ENCODE data around the gene MAN1C1. TPM values are rescaled to one million over a fixed set of nuclear protein-coding genes. Genes with fewer than 3 reads are reported as not detected.

MAN1C1 gene
- total RNA-seq, 2 donors from 2014 or later: 2.2 to 4.3 TPM

DNA sequence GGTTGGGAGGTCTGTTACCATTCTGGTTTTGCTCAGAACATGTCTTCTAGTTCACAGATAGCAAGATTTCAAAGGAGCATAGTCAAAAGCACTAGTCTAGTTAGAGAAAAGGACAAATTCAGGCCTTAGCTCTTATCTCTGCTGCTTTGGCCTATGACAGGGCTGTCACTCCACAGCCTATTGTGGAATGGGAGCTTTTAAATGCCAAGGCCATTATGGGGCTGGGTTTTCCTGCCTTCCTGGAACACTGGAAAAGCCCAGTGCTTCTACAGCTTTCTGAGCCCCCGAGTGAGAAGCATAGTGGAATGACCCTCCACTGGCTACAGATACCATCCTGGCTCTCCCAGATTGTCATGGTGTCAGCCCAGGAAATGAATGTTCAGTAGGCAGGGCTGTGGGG lies 212.5 kb downstream of the MAN1C1 start:
- Histone ChIP-seq H3K9ac (ENCODE audit: extremely low read depth, low read length, poor library complexity, severe bottlenecking) (no peak overlapping the region), H3K27me3 (ENCODE audit: control insufficient read depth, insufficient read depth, low read length, poor library complexity, severe bottlenecking) (peaks cover 20% of the 10 kb centered on the region), H3K4me3 (ENCODE audit: low read length) (no peak overlapping the region), H3K36me3 (ENCODE audit: control insufficient read depth, insufficient read depth, low read length) (peaks cover 57% of the 10 kb centered on the region), H3K27ac (ENCODE audit: low read depth, low read length) (no peak overlapping the region), H3K4me1 (ENCODE audit: control insufficient read depth, insufficient read depth, low read length) (peaks cover 23% of the 10 kb centered on the region), H3K9me3 (ENCODE audit: control insufficient read depth, low read length) (no peaks in the 10 kb centered on the region)
- 93 to 100% methylated on average over 1 of the region's 1 CpG for WGBS, 2 experiments (ENCODE audit: insufficient coverage in 1 of 2, insufficient read length in 1 of 2)
- Mint-ChIP-seq H3K9me3 (no peaks in the 10 kb centered on the region), H3K4me1 (peaks cover 24% of the 10 kb centered on the region), H3K27ac (no peak overlapping the region), H3K4me3 (no peak overlapping the region), H3K27me3 (ENCODE audit: insufficient read depth) (peaks cover 15% of the 10 kb centered on the region), H3K36me3 (ENCODE audit: low read depth) (peaks cover 65% of the 10 kb centered on the region)
- DNase-seq: no peak
- TF ChIP-seq, protein P1, sequence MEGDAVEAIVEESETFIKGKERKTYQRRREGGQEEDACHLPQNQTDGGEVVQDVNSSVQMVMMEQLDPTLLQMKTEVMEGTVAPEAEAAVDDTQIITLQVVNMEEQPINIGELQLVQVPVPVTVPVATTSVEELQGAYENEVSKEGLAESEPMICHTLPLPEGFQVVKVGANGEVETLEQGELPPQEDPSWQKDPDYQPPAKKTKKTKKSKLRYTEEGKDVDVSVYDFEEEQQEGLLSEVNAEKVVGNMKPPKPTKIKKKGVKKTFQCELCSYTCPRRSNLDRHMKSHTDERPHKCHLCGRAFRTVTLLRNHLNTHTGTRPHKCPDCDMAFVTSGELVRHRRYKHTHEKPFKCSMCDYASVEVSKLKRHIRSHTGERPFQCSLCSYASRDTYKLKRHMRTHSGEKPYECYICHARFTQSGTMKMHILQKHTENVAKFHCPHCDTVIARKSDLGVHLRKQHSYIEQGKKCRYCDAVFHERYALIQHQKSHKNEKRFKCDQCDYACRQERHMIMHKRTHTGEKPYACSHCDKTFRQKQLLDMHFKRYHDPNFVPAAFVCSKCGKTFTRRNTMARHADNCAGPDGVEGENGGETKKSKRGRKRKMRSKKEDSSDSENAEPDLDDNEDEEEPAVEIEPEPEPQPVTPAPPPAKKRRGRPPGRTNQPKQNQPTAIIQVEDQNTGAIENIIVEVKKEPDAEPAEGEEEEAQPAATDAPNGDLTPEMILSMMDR (conservative IDR thresholded peaks at IDR 0.05): no peak

DNA sequence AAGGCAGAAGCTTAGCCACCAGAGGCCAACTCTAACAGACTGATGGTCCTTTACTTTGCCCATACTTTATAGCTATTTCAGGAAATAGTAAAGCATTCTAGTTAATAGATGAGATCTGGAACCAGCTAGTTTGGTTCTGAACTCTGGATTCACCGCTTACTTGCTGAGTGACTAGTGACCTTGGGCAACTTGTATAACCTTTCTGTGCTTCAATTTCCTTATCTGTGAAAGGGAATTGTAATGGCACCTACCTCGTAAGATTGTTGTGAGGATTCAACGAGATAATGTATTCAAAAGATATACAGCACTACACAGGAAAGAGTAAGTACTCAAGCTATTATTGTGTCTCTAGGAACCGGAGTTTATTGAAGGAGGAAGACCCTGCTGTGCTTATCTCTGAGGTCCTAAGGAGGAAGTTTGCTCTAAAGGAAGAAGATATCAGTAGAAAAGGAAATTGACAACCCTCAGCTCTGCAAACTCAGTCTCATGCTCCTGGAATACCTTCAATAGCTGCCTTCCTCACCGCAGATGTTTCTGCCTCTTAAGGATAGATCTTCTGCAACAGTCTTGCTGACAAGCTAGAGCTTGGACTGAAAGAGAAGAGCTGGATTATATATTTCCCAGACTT lies 215.1 kb downstream of the MAN1C1 start:
- H3K9ac ChIP-seq (ENCODE audit: extremely low read depth, low read length, poor library complexity, severe bottlenecking): no peak overlapping the region
- H3K27me3 ChIP-seq (ENCODE audit: control insufficient read depth, insufficient read depth, low read length, poor library complexity, severe bottlenecking): peaks cover 20% of the 10 kb centered on the region
- no peak for DNase-seq
- peaks cover 68% of the 10 kb centered on the region for H3K36me3 ChIP-seq (ENCODE audit: control insufficient read depth, insufficient read depth, low read length)
- no peak overlapping the region for H3K27ac Mint-ChIP-seq
- H3K9me3 ChIP-seq (ENCODE audit: control insufficient read depth, low read length): no peaks in the 10 kb centered on the region
- H3K4me3 Mint-ChIP-seq: no peak overlapping the region
- peaks cover 15% of the 10 kb centered on the region for H3K27me3 Mint-ChIP-seq (ENCODE audit: insufficient read depth)
- H3K36me3 Mint-ChIP-seq (ENCODE audit: low read depth): peaks cover 76% of the 10 kb centered on the region
- peaks cover 23% of the 10 kb centered on the region for H3K4me1 ChIP-seq (ENCODE audit: control insufficient read depth, insufficient read depth, low read length)
- H3K27ac ChIP-seq (ENCODE audit: low read depth, low read length): no peak overlapping the region
- WGBS, 2 experiments (ENCODE audit: insufficient coverage in 1 of 2, insufficient read length in 1 of 2): 57 to 72% methylated on average over 2 to 5 of the region's 5 CpGs
- TF ChIP-seq, protein P1 (conservative IDR thresholded peaks at IDR 0.05): no peak
- H3K9me3 Mint-ChIP-seq: no peaks in the 10 kb centered on the region
- H3K4me1 Mint-ChIP-seq: peaks cover 31% of the 10 kb centered on the region
- H3K4me3 ChIP-seq (ENCODE audit: low read length): no peak overlapping the region

DNA sequence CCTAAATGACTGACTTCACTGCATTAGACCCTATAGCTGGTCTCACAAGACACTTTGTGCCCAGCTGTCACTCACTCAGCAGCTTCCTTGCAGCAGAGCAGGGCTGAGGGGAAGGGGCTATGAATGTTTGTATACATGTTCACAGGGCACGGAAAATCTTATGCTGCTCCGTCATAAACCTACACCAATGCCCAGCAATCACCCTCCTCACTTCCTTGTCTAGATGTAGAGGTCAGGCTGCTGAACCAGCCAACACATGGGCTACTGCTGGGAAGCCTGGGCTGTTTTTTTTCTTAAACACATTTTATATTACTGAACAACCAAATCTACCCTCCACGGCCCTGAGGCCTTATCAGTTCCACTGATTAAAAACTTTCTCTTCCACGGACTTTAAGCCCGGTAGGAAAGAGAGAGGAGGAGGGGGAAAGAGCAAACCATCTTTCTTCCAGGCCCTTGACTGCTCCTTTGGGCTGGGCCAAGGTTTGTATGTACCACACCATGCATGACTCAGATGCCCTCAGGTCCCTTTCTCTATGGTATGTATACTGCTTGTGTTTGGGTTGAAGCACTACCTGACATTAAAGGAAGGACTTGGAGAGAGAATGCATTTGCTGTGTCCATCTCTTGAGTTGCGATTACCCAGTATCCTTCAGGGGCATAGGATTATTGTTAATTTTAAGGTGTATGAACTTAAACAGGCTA lies 215.9 kb downstream of the MAN1C1 start:
- Mint-ChIP-seq H3K9me3 (no peaks in the 10 kb centered on the region), H3K27ac (no peak overlapping the region), H3K4me1 (peaks cover 39% of the 10 kb centered on the region), H3K36me3 (ENCODE audit: low read depth) (peaks cover 71% of the 10 kb centered on the region), H3K4me3 (no peak overlapping the region), H3K27me3 (ENCODE audit: insufficient read depth) (peaks cover 15% of the 10 kb centered on the region)
- Histone ChIP-seq H3K27ac (ENCODE audit: low read depth, low read length) (no peak overlapping the region), H3K9ac (ENCODE audit: extremely low read depth, low read length, poor library complexity, severe bottlenecking) (no peak overlapping the region), H3K4me3 (ENCODE audit: low read length) (no peak overlapping the region), H3K4me1 (ENCODE audit: control insufficient read depth, insufficient read depth, low read length) (peaks cover 28% of the 10 kb centered on the region), H3K27me3 (ENCODE audit: control insufficient read depth, insufficient read depth, low read length, poor library complexity, severe bottlenecking) (peaks cover 20% of the 10 kb centered on the region), H3K9me3 (ENCODE audit: control insufficient read depth, low read length) (no peaks in the 10 kb centered on the region), H3K36me3 (ENCODE audit: control insufficient read depth, insufficient read depth, low read length) (peaks cover 75% of the 10 kb centered on the region)
- TF ChIP-seq, protein P1 (conservative IDR thresholded peaks at IDR 0.05): no peak
- DNase-seq: no peak
- WGBS, 2 experiments (ENCODE audit: insufficient coverage in 1 of 2, insufficient read length in 1 of 2): 79 to 100% methylated on average over 3 to 6 of the region's 6 CpGs
